WERI-Rb-1 (cell line): Measurements from ENCODE around the gene GNLY.

Experiments
- DNase-seq: peaks from one replicate; pipeline ENCODE4 v3.0.0-alpha.2; 2020
- H3K27ac ChIP-seq: fragments of 250-450 bp; sonication (Bioruptor Pico); 2 replicates; pipeline ENCODE4 v1.5.1; 2020; ENCODE audit warnings: mild to moderate bottlenecking, moderate library complexity
- H3K27me3 ChIP-seq: fragments of 250-450 bp; sonication (Bioruptor Pico); 2 replicates; pipeline ENCODE4 v1.5.1; 2021; ENCODE audit warnings: mild to moderate bottlenecking, low read depth, moderate library complexity; ENCODE audit not compliant: insufficient read depth, severe bottlenecking
- H3K36me3 ChIP-seq: fragments of 250-450 bp; sonication (Bioruptor Pico); 2 replicates; pipeline ENCODE4 v1.5.1; 2020; ENCODE audit warnings: mild to moderate bottlenecking, moderate library complexity
- H3K4me3 ChIP-seq: 2 replicates; pipeline ENCODE4 v1.5.1; 2011; ENCODE audit warnings: low read depth, mild to moderate bottlenecking, control low read depth, low read length
- H3K9me3 ChIP-seq: fragments of 250-450 bp; sonication (Bioruptor Pico); 2 replicates; pipeline ENCODE4 v1.5.1; 2021; ENCODE audit warnings: mild to moderate bottlenecking, moderate library complexity; ENCODE audit not compliant: severe bottlenecking
- CTCF ChIP-seq: IDR thresholded peaks from 2 replicates; pipeline ENCODE4 v1.5.1; 2011; ENCODE audit warnings: low read depth, mild to moderate bottlenecking, control low read depth, inconsistent platforms, low read length

Gene GNLY

GRCh38 chr2:85699325-85699724, 5.2 kb downstream of the GNLY start:
- Histone ChIP-seq H3K27ac (no peak overlapping the region), H3K36me3 (no peaks in the 10 kb centered on the region), H3K9me3 (no peaks in the 10 kb centered on the region), H3K4me3 (no peak overlapping the region), H3K27me3 (no peaks in the 10 kb centered on the region)
- no peak for TF ChIP-seq CTCF
- DNase-seq, result no peak

GRCh38 chr2:85702172-85702571, 8.0 kb downstream of the GNLY start:
- no peaks in the 10 kb centered on the region for H3K36me3 ChIP-seq
- H3K9me3 ChIP-seq, result no peaks in the 10 kb centered on the region
- H3K27ac ChIP-seq, result no peak overlapping the region
- TF ChIP-seq CTCF, result no peak
- H3K27me3 ChIP-seq, result no peaks in the 10 kb centered on the region
- no peak for DNase-seq
- no peak overlapping the region for H3K4me3 ChIP-seq

- H3K27ac ChIP-seq, result no peak overlapping the region
- no peak for DNase-seq
- H3K27me3 ChIP-seq, result no peaks in the 10 kb centered on the region
- H3K4me3 ChIP-seq, result no peak overlapping the region
- no peaks in the 10 kb centered on the region for H3K36me3 ChIP-seq
- TF ChIP-seq CTCF, result no peak
- no peaks in the 10 kb centered on the region for H3K9me3 ChIP-seq
These were observed 8.6 kb downstream of the GNLY start for GRCh38 chr2:85702800-85703199.

GRCh38 chr2:85703329-85703728, 9.2 kb downstream of the GNLY start:
- DNase-seq, result no peak
- no peaks in the 10 kb centered on the region for H3K27me3 ChIP-seq
- H3K4me3 ChIP-seq, result no peak overlapping the region
- no peak for TF ChIP-seq CTCF
- no peaks in the 10 kb centered on the region for H3K36me3 ChIP-seq
- H3K27ac ChIP-seq, result no peak overlapping the region
- no peaks in the 10 kb centered on the region for H3K9me3 ChIP-seq

GRCh38 chr2:85704038-85704437, 9.9 kb downstream of the GNLY start:
- no peak for TF ChIP-seq CTCF
- H3K27ac ChIP-seq, result no peak overlapping the region
- no peaks in the 10 kb centered on the region for H3K27me3 ChIP-seq
- no peaks in the 10 kb centered on the region for H3K36me3 ChIP-seq
- H3K9me3 ChIP-seq, result no peaks in the 10 kb centered on the region
- H3K4me3 ChIP-seq, result no peak overlapping the region
- DNase-seq, result no peak
